DMS 273 (cell line): ENCODE measurements around the gene OR52W1.

Experiments
- DNase-seq: peaks from one replicate; lab custom pipeline; 2025; ENCODE audit not compliant: unreplicated experiment; lab: John Stamatoyannopoulos, UW

Gene OR52W1, protein sequence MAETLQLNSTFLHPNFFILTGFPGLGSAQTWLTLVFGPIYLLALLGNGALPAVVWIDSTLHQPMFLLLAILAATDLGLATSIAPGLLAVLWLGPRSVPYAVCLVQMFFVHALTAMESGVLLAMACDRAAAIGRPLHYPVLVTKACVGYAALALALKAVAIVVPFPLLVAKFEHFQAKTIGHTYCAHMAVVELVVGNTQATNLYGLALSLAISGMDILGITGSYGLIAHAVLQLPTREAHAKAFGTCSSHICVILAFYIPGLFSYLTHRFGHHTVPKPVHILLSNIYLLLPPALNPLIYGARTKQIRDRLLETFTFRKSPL

GRCh38 chr11:6199174-6199810, at the start of gene OR52W1:
OR52W1 (plus strand) TSS chr11:6199224; CDS start chr11:6199224, 0 bp downstream.
- no peak for DNase-seq

GRCh38 chr11:6151117-6151516, 47.9 kb upstream of the OR52W1 start:
- no peak for DNase-seq

DNA sequence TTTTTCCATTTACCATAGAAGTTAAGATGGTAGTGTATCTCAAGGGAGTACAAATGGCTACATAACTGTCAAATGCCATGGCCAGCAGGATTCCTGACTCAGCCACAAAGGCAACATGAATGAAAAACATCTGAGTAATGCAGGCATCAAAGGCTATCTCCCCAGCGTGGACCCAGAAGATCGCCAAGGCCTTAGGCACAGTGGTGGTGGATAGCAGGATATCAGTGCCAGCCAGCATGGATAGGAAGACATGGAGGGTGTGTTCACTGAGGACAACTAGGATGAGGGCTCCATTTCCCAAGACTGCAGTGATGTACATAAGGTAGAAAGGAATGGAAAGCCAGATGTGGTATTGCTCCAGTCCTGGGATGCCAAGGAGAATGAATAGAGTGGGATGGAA, 46.9 kb upstream of the OR52W1 start:
- no peak for DNase-seq

GRCh38 chr11:6156628-6157359, 42.2 kb upstream of the OR52W1 start:
- DNase-seq = no peak

GRCh38 chr11:6170226-6170625, 28.8 kb upstream of the OR52W1 start, which contains the start of gene OR52B2:
OR52B2 (minus strand) TSS chr11:6170326; CDS start chr11:6170326, 0 bp downstream.
- no peak for DNase-seq

GRCh38 chr11:6175440-6175839, 23.6 kb upstream of the OR52W1 start:
- DNase-seq = no peak

DNA sequence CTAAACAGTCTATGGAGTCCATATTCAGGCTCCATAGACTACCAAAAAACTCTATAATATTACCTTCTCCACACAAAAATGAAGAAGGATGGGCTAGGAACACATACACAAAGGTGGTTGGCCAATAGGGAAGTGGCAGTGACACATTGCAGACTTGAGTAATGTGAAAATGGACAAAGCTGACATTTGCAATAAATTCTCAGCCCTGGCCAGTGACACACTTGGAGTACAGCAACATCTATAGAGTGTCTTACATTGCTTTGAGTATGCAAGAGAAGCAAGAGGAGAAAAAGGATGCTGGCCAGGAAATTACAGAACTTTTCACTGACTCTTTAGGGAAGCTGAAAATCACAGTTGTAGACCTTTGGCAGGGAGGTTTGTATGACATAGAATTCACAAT, 7.3 kb upstream of the OR52W1 start:
- no peak for DNase-seq

GRCh38 chr11:6194065-6194581, 4.9 kb upstream of the OR52W1 start:
- DNase-seq = no peak

DNA sequence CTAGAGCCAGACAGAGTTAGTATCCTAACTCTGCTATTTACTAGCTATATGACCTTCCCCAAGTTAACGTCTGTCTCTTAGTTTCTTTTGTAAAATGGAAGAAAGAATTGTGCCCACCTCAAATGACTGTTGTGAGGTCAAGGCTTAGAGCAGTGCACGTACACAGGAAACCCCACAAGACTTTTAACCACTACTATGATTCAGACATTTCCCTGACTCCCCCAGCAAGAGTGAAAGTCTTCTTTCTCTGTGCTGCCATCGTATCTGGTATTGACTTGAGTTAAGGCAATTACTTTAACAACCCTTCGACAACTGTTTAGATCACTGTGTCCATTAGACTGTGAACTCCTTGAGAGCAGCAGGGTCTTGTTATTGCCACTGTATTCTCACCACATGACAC, 2.6 kb upstream of the OR52W1 start:
- DNase-seq = no peak

DNA sequence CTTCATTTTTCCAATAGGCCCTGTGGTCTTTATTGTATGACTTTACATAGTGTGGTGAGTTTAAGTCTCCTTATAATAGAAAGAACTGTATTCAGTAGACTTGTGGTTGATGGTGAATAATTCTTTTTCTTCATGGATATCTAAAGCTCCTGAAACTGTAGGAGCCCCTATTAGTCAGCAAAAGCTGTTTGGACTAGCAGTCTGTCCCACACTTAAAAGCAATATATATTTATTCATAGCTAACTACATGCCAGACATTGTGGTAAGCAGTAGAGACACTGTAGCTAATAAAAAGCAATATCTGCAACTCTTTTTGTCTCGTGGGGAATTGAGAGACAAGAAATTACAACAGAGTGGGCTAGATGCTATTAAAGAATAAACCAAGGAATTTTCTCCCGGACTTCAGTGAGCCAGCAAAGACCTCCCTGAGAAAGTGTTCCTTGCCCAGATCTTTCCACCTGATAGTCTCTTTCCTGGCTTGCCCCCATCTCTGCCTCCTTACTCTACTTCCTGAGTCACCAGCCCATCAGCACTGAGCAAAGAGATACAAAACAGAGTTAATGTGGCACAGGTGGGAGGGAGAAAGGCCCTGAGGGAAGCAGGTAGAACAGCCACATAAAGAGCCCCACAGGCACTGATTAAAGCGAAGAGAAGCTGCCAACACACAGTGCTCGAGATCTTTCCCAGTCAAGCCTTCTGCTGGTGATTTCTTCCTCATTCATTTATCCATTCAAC, 1.4 kb upstream of the OR52W1 start:
- no peak for DNase-seq

GRCh38 chr11:6200975-6201374, 2.0 kb downstream of the OR52W1 start:
- no peak for DNase-seq

- no peak for DNase-seq
Measured at GRCh38 chr11:6201481-6201880, 2.5 kb downstream of the OR52W1 start.

GRCh38 chr11:6202041-6202440, 3.0 kb downstream of the OR52W1 start:
- no peak for DNase-seq

GRCh38 chr11:6203327-6203726, 4.3 kb downstream of the OR52W1 start:
- DNase-seq = no peak

DNA sequence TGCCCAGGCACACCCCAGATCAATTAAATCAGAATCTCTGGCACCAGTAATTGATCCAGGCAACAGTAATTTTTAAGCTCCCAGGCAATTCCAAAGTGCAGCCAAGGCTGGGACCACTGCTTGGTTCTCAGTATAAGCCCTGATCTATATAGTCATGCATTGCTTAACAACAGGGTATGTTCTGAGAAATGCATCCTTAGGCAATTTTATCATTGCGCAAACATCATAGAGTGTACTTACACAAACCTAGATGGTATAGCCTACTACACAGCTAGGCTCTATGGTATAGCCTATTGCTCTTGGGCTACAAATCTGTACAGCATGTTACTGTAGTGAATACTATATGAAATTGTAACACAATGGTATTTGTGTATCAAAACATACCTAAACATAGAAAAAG, 5.7 kb downstream of the OR52W1 start:
- no peak for DNase-seq

DNA sequence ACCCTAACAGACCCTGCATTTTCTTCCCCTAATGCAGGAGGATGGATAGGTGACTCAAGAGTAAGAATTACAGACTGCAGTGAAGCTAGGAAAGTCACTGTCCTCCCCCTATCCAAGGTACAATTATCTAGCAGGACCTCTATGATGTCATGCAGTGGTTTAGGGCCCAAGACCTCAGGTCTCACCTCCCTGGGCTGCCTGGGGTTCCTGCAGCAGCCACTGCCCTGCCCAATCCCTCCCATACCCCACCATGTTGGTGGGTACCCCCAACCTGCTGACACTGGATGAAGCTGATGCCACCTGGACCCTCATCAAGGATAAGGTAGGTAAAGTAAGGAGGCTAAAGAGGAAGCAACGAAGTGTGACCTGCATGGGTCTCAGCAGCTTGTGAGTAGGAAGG, 6.3 kb downstream of the OR52W1 start, which contains the start of gene C11orf42:
Gene C11orf42, plus strand, starts transcription at position 192 of the 400 bp plus-strand sequence. Its CDS starts 59 bp downstream, at position 251.
- DNase-seq = no peak

DNA sequence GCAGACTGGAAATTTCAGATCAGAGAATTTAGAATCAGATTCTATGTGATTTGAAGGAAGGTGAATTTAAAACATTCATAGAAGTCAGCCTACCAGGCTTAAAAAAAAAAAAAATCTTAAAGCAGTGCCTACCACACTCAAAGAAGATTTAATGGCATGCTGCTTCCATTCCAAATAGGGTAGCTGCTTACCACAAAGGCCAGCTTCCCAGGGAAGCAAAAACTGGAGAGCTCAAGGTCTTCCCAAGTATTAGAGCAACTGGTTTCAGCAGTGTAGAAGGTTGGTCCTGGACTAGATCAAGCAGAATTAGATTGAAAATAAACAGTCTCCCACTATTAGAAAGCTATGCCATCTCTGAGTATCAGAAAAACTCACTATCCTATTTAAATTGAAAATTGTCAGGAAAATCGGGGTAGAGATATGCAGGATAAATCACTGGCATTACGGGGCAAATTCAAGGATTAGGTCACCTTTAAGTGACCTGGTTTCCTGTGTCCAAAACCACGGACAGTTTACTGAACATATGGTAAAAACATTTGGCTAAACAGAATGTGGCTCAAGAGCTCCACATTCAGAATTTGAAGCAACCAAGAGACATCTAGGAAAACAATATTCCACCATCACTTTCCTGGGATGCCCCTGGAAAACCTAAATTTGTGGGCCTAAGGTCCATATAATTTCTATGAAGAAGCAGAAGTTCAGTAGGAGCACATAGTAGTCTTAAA, 7.6 kb downstream of the OR52W1 start:
- DNase-seq = no peak

DNA sequence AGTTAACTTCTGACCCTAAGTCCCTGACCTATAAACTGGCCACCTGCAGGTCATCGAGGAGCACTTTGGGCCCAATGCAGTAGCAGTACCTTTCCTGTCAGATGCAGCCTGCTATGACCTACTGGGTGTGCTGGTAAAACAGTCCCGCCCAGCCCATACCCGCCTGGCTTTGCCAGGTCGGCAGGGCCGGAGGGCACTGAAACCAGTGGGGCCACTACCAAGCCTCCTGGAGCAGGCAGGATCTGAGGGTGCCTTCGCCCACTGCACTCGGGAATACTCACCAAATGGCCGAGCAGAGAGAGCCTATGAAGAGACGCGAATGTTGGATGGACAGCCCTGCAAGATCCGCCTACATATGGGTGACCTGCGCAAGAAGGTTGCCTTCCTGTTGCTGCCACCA, 10.8 kb downstream of the OR52W1 start:
- no peak for DNase-seq

GRCh38 chr11:6210274-6210955, 11.4 kb downstream of the OR52W1 start:
- DNase-seq = no peak

DNA sequence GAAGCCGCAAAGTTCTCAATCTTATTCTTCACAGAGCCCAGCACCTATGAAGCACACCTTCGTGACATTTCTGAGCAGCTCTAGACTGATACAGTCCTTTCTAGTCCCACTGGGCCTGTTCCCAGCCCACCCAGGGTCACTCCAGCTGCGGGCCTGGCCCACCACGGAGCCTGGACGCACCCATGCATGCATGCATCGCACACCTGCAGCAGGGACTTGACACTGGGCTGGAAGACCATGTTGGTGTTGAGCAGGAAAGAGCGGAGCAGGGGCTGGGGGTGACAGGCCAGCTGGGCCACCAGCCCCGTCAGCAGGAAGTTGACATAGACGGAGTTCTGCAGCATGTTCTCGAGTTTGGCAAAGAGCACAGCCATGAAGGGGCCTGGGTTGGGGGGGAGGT, 15.5 kb downstream of the OR52W1 start:
- DNase-seq = no peak
